Body of pancreas (tissue), 4 donors: ENCODE measurements around the gene ZNF664. TPM values are rescaled to one million over a fixed set of nuclear protein-coding genes. Genes with fewer than 3 reads are reported as not detected.

ENCODE experiments used
- ATAC-seq: fragments of 150-250 bp; one replicate; pipeline ENCODE4 v1.9.1; 2016
- DNase-seq, 4 donors: peaks; one replicate each; pipeline ENCODE4 v3.0.0-alpha.2; 2019
- H3K27ac ChIP-seq, 4 donors: fragments of 200-600 bp; sonication (generic); 1 replicate in 3 of 4; 2 replicates in 1 of 4; pipeline versions ENCODE4 v1.5.1 to v1.6.1; 2016 to 2019; ENCODE audit warnings: mild to moderate bottlenecking in 1 of 4, mixed read lengths in 1 of 4, moderate library complexity in 1 of 4
- H3K27me3 ChIP-seq, 2 donors: fragments of 200-600 bp; sonication (generic); one replicate each; pipeline ENCODE4 v1.6.0; 2016; ENCODE audit warnings: mild to moderate bottlenecking in 1 of 2
- H3K36me3 ChIP-seq, 2 donors: fragments of 200-600 bp; sonication (generic); replicated peaks in 1 of 2; 2 replicates each; pipeline ENCODE4 v1.5.1; 2016; ENCODE audit warnings: low read depth in 2 of 2; ENCODE audit not compliant: insufficient read depth in 1 of 2
- H3K4me1 ChIP-seq: fragments of 200-600 bp; sonication (generic); one replicate; pipeline ENCODE4 v1.6.0; 2016
- H3K4me3 ChIP-seq, 2 donors: fragments of 200-600 bp; sonication (generic); 1 replicate in 1 of 2; 2 replicates in 1 of 2; pipeline ENCODE4 v1.5.1; 2016 to 2019
- H3K9me3 ChIP-seq, 3 donors: fragments of 200-600 bp; sonication (generic); 1 replicate in 2 of 3; 2 replicates in 1 of 3; pipeline ENCODE4 v1.5.1; 2016
- CTCF ChIP-seq, 7 experiments: fragments of 450-650 bp in 4 of 7; fragments of 200-600 bp in 3 of 7; sonication (generic) in 3 of 7; IDR thresholded peaks; one replicate each; pipeline ENCODE4 v1.5.1; 2016 to 2019; ENCODE audit warnings: antibody characterized with exemption in 7 of 7
- POLR2A ChIP-seq, 3 donors: fragments of 450-650 bp; IDR thresholded peaks; one replicate each; pipeline ENCODE4 v1.6.1; 2016; ENCODE audit warnings: antibody characterized with exemption in 3 of 3, mild to moderate bottlenecking in 2 of 3
- WGBS, 2 donors: methylation state at CpG; one replicate each; pipeline ENCODE4 v1.1.5; 2017; 5-methylcytosine and 5-hydroxymethylcytosine counted together
- intact Hi-C: fragments of 100-400 bp; cut with DNase I; formaldehyde crosslinking; loops from one replicate; pipeline ENCODE4 v1.15.1; 2023
- total RNA-seq, 2 donors: library from RNA; depleted of rRNA; stranded (reverse); fragments of >200 nt; gene quantifications; one replicate each; pipeline ENCODE4 v1.1.0, GENCODE V29; 2016

The ZNF664 gene
- total RNA-seq, 2 donors from 2014 or later = 32.6 to 53.2 TPM

GRCh38 chr12:124011435-124012115 is 38.6 kb downstream of the ZNF664 start:
- no peak for DNase-seq
- whole genome bisulfite sequencing, 2 donors = 28 to 39% methylated on average over 8 of the region's 8 CpGs
- Histone ChIP-seq H3K9me3 (no peaks in the 10 kb centered on the region), H3K4me1 (peaks cover 32% of the 10 kb centered on the region), H3K36me3 (peaks cover 0 to 7% of the 10 kb centered on the region in 2 donors), H3K27me3 (no peaks in the 10 kb centered on the region), H3K4me3 (no peak overlapping the region), H3K27ac (no peak overlapping the region)
- TF ChIP-seq POLR2A (IDR thresholded peaks at IDR 0.05) = no peak
- no peak for TF ChIP-seq CTCF (IDR thresholded peaks at IDR 0.05)
- ATAC-seq = no peak
- intact Hi-C loops = no loop called here

- no peak for ATAC-seq
- Histone ChIP-seq H3K27ac (no peak overlapping the region), H3K4me3 (no peak overlapping the region), H3K27me3 (no peaks in the 10 kb centered on the region), H3K4me1 (peaks cover 18% of the 10 kb centered on the region), H3K9me3 (no peaks in the 10 kb centered on the region), H3K36me3 (peaks cover 0 to 7% of the 10 kb centered on the region in 2 donors)
- DNase-seq = no peak
- intact Hi-C loops = no loop called here
- TF ChIP-seq CTCF (IDR thresholded peaks at IDR 0.05) (no peak), POLR2A (IDR thresholded peaks at IDR 0.05) (no peak)
- 84 to 91% methylated on average over 7 of the region's 7 CpGs for WGBS, 2 donors
These were observed 40.1 kb downstream of the ZNF664 start for GRCh38 chr12:124013073-124013472.

- WGBS, 2 donors = 83 to 89% methylated on average over 9 to 13 of the region's 13 CpGs
- Histone ChIP-seq H3K9me3 (no peaks in the 10 kb centered on the region), H3K4me3 (no peak overlapping the region), H3K4me1 (peaks cover 10% of the 10 kb centered on the region), H3K27ac (no peak overlapping the region), H3K36me3 (peaks cover 0 to 7% of the 10 kb centered on the region in 2 donors), H3K27me3 (no peaks in the 10 kb centered on the region)
- intact Hi-C loops = no loop called here
- DNase-seq (no peak), ATAC-seq (no peak)
- TF ChIP-seq POLR2A (IDR thresholded peaks at IDR 0.05) = no peak
- TF ChIP-seq CTCF (IDR thresholded peaks at IDR 0.05) = no peak
These were observed 42.8 kb downstream of the ZNF664 start for GRCh38 chr12:124015494-124016461.

GRCh38 chr12:124017064-124017463 is 44.0 kb downstream of the ZNF664 start:
- WGBS, 2 donors = 93 to 94% methylated on average over 2 of the region's 2 CpGs
- intact Hi-C loops = no loop called here
- H3K27me3 ChIP-seq = no peaks in the 10 kb centered on the region
- no peak for ATAC-seq
- H3K27ac ChIP-seq = no peak overlapping the region
- no peak for DNase-seq
- no peaks in the 10 kb centered on the region for H3K4me1 ChIP-seq
- peaks cover 0 to 7% of the 10 kb centered on the region in 2 donors for H3K36me3 ChIP-seq
- H3K9me3 ChIP-seq = no peaks in the 10 kb centered on the region
- H3K4me3 ChIP-seq = no peak overlapping the region
- TF ChIP-seq CTCF (IDR thresholded peaks at IDR 0.05) (no peak), POLR2A (IDR thresholded peaks at IDR 0.05) (no peak)
